ENCODE results near the gene NIPBL.
"Not testable (repeated sequence)": the region's sequence is repeated elsewhere in the genome, so short reads cannot be mapped to it uniquely, and the experiment has no call there.

Gene NIPBL

DNA sequence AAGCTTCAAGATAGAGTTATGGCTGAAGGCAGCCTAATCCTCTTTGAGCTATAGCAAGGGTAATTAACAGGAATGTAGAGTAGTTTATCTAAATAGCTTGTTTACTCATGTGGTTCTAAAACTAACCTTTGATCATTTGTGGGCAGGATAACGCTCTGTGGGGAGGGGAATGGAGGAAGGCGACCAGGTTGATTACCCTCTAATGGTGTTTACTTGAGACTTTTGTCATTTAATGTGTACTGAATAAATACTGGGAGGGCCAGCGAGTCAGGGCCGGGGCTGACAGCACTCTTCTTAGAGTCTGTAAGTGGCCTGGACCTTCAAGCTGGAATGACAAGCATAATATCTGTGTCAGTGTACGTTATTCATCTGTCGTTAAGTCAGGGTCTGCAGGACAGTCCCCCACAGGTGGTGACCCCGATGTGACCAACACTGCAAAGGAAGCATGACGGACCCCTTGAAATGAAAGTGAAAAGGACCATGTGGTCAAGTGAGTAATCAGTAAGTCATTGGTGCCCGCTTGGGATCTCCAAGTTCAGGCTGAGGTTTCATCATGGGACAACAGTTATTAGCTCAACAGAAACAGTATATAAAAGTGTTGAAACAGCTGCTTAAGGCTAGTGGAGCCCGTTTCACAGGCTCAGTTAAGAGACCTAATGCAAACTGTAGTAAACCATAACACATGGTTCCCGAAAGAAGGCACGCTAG, 210.1 kb downstream of the NIPBL start:
- no peak for DNase-seq

DNA sequence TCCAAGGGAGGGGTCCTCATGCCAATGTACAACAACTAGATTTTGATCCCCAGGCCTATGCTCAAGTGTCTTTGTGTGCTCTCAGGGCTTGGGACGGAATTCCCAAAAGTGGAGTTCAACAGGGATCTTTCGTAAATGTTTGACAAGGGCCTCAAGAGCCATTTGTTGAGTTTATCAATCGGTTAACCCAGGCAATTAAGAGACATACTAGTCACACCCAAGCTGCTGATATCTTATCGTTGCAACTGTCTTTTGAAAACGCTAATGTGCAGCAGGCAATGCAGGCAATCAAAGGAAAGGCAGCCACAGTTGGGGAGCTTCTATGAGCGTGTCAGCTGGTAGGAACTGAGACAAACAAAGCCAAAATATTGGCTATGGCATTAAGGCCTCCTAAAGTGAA, 211.4 kb downstream of the NIPBL start:
- DNase-seq: no peak

DNA sequence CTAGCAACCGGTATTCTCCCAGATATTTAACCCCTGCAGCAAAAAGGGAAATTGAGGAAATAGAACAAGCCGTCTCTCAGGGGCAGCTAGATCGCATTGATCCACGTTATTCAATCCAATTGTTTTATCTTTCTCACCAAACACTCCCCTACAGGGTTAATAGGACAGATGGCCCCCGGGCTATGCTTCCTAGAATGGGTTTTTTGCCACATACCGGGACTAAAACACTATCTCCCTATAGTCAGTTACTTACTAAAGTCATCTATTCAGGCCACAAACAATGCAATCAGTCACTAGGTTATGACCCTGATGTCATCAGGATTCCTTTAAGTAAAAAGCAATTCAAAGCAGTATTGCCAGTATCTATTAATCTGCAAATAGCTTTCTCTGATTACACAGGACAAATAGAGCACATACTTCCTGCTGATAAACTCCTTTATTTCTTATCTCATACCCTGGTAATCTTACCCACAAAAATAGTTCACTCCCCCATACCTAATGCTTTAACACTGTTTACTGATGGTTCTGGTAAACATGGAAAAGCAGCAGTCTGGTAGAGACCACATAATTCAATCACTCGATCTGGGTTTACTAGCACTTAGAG, 213.7 kb downstream of the NIPBL start:
- no peak for DNase-seq

DNA sequence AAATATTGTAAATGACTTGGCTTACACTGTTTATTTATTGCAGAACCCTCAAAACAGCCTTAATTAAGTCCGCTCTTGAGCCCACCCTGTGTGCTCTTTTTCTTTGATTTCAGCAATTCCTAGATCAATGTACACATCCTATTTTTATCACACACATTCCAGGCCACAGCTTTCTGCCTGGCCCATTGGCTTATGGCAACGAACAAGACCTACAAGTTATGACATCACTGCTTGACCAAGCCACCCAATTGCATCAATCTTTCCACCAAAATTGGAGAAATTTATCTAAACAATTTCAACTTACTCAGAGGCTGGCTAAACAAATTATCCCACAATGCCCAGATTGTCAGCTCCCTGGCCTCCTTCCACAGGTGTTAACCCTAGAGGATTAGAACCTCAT, 214.2 kb downstream of the NIPBL start:
- no peak for DNase-seq

DNA sequence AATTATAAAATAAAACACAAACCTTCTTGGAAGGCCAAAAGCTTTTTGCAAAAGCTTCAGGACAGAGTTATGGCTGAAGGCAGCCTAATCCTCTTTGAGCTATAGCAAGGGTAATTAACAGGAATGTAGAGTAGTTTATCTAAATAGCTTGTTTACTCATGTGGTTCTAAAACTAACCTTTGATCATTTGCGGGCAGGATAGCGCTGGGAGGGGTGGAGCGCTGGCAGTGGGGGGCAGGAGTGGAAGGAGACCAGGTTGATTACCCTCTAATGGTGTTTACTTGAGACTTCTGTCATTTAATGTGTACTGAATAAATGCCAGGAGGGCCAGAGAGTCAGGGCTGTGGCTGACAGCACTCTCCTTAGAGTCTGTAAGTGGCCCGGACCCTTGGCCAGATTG, 217.2 kb downstream of the NIPBL start:
- not testable (repeated sequence) for DNase-seq

DNA sequence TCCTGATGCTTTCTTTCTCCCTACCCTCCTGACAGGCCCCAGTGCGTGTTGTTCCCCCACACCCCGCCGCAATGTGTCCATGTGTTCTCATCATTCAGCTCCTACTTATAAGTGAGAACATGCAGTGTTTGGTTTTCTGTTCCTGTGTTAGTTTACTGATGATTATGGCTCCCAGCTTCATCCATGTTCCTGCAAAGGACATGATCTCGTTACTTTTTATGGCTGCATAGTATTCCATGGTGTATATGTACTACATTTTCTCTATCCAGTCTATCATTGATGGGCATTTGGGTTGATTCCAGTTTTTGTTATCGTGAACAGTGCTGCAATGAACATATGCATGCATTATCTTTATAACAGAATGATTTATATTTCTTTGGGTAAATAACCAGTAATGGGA, 222.7 kb downstream of the NIPBL start:
- not testable (repeated sequence) for DNase-seq

DNA sequence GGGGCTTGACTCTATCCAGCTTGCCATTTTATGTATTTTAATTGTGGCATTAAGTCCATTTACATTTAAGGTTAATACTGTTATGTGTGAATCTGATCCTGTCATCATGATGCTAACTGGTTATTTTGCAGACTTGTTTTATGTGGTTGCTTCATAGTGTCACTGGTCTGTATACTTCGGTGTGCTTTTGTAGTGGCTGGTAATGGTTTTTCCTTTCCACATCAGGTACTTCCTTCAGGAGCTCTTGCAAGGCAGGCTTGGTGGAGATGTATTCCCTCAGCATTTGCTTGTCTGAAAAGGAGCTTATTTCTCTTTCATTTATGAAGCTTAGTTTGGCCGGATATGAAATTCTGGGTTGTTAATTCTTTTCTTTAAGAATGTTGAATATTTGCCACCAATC, 226.7 kb downstream of the NIPBL start:
- no peak for DNase-seq

DNA sequence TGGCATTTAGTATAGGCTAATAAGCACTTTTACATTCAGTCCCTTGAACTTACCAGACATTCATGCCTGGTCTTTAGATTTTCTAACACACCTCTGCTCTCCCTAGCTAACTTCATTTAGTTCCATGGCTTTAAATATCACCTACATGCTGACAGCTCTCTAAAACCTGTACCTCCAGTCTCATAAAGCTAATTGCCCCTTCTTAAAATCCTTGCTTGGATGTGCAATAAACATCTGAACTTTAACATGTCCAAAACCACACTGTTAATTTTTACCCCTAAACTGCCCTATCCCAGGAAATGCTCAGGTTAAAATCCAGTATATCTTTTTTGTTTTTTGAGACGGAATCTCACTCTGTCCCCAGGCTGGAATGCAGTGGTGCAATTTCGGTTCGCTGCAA, 232.8 kb downstream of the NIPBL start:
- DNase-seq: no peak

DNA sequence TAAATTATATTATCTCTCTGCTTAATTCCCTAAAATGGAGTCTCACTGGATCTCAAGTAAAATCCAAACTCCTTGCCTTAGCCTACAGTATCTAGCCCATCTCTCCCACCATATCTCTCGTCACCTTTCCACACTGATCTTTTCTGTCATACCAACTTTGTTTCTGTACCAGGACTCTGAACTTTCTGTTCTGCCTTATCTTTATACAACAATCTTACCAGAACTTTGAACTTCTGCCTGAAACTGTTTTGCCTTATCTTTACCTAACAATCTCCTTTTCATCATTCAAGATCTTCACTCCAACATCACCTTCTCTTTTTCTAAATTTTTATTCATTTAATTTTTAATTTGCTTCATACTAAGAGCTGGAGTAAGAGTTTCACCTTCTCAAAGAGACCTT, 233.6 kb downstream of the NIPBL start:
- no peak for DNase-seq

DNA sequence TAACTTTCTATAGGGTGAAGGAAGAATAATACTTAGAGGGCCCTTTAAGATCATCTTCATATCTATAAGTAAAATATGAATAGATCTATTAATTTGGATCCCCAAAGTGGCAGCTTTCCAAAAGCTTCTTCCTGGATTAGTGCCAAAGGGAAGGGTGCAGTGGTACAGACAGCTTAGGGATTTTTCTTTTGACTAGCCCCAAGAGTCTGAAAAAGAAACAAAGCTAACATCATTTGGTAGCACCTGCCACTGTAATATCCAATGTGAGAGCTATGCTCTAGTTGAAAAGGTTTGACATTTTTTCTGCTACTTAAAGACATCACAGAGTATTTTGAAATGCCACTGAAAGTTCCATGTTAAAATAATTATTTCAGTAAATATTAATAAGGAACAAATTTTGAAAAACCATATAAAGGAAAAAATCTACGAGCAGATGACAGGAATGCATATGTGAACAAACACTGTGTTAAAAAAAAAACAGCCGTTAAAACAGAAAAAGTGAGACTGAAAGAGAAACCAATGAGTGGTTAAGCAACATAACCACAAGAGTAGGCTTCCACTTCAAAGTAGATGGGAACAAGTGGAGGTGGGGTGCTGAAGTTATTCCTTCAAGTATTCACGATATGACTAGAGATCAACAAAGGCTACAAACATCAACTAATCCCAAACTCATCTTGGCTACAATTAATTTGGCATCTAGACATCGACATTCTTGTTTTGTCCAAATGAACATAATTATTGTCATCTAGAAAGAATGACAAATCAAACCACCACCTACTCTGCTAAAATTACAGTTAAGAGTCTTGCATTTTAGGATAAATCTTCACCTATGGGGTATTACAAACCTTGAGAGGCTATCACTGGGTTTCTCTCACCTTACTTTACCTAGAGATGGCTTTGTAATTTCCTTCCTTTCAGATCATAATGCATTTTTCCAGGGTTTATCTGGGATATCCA, 235.1 kb downstream of the NIPBL start:
- no peak for DNase-seq

DNA sequence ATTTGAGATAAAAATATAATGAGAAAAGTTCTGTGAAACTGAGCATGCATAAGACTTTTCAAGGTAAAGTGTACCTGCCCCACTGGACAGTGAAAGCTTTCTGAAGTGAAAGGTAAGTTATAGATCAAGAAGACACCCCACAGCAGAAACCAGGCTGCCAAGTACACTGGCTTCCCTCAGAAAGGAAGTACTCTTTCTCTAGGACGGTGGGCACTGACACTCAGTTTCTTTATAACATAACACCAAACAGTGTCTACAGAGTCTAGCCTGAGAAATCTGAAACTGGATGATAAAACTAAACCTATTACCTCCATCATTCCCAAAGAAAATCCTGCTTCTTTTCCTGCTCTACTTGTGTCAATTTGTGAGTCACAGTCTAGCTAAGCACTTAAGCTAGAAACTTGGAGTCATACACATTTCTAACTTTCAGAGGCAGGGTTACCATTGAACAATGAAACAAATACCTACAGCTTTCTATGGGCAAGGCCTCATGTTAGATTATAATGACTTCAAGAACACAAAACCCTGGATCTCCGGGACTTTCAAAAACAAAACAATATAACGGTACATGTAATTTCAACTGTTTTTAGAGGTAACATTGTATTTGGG, 235.9 kb downstream of the NIPBL start:
- DNase-seq: no peak

Measured in amygdala (tissue), 56 donors.